GM21576 (cell line): ENCODE measurements around the gene SLC1A3.

ENCODE experiments used
- ATAC-seq: cut with Tn5 transposase; IDR thresholded peaks from one replicate; pipeline ENCODE4 v1.9.1; 2021; ENCODE audit warnings: mild to moderate bottlenecking, moderate library complexity; ENCODE audit not compliant: unreplicated experiment

Gene SLC1A3

DNA sequence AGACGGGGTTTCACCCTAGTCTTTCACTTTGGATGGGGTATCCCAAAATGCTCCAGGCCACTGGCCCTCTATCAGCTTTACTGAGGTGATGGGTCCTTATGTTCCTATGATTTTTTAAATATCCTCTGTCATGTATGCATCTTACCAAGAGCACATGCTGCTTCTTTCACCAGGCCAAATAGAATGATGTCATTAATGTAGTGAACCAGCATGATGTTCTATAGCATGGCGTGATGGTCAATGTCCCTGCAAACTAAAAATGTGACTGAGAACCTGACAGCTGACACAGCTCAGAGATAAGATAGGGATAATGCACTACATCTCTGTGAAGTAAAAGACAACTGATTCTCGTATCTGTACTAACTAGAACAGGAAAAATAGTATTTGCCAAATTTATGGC, 103.6 kb downstream of the SLC1A3 start:
- ATAC-seq: no peak

DNA sequence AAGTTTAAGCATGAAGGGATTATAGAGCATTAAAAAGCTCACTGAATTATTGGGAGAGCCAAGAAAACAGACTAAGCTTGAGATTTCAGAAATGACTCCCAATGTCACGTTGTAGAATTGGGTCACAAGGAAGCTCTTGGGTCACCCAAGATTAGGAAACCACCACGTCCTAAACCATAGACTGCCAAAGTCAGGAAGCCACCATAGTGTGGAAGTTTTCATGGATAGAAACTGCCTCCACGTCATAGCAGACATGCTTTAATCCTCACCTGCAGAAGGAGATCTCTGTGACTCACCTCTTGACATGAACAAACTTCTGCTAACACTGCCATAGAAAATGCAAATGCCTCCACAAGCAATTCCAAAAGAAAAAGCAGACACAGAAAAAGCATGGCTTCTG, 106.3 kb downstream of the SLC1A3 start:
- no peak for ATAC-seq

DNA sequence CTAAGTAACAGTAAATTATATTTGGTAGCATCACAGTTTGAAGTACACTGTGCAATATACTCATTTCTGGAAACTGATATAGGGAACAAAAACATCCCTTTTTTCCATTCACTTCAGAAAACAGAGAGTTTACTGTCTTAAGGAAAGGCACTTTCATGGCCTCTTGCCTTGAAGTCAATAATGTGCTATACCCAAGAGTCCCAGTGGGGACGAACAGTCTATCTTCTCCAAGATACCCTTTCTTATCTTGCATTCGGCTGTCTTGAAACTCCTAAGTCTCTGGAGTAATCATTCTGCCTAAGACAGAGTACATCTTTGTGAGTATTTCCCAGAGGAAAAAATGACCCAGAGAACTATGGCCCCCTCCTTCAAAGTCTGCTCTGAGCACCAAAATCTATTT, 107.1 kb downstream of the SLC1A3 start:
- ATAC-seq: no peak

DNA sequence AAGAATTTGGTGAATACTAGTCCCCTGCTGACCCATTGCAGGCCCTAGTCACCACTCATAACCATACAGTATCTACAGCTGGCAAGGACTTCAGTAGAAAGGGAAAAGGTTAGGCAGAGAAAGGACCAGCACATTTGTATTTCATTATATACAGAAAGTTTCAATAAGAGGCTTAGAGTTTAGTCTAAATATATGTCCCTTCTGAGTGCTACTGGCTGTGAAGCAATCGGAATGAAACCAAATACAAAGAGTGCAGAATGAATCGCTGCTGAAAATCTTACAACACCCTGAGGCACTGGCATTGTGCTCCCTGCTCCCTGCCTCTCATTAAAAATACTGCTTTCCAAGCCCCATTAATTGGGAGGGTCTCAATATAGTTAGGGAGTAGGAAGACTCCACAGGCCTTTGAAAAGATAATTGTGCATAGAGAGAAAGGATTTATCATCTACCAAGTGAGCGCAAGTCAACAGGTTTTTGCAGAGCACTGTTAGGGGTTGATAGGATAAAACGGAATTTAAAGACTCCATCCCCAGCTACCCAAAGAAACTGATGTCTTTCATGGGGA, 110.8 kb downstream of the SLC1A3 start:
- ATAC-seq: no peak

DNA sequence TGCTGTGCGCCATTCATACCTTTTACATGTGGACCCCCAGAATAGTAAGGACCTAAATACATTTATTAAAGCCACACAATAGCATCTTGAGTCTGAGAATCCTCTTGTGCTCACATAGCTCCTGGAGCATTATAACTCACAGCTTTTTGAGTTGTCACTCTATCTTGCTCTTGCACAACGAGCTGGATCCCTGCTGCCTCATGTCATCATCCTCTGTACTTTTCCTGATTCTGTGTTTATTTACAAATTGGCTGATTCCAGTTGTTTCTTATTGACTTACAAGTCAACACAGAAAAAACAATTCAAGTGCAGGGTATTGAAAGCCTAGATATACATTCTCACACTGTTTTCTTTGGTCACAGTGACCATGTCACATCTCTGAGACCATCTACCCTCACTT, 112.9 kb downstream of the SLC1A3 start:
- ATAC-seq: no peak

DNA sequence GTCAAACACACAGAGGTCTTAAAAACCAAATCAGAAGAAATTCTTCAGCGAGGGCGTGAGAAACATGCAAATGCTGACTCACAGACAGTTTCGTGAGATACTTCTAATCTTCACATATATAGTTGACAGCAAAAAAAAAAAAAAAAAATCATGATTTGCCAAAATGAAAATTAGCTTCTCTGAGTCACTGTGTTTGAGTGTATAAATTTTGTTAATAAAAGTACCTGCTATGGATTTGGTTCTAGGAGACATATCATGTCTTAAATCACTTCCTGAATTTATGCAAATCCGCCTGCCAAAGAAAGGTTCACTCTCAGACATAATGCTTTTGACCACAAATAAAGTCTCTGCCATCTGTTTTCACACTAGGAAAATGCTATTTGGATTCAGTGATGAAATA, 114.3 kb downstream of the SLC1A3 start:
- ATAC-seq: peak; percentile 20

DNA sequence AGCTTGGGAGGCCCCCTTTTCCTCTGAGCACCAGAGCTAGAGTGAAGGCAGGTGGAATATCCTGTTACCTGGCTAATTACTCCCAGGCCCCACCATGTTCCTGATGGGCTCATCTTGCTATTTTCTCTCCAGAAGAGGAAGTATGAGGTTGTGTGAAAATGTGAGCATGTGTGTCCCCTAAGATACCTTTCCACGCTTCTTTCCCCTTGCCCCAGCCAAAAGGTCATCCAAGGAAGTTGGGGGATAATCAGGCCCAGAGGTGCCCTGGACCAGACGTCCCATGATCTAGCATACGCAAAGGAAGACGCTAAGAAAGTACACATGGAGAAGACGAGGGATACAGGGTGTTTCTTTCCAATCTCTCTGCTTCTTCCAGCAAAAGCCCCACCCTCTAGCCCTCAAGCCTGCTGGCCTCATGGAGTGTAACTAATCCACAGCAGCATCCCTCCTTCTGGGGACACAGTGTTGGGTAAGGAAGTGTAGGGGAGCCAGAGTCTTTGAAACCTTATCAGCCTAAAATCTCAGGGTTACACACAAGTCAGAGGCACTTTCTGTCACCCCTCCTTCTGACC, 115.3 kb downstream of the SLC1A3 start:
- no peak for ATAC-seq

DNA sequence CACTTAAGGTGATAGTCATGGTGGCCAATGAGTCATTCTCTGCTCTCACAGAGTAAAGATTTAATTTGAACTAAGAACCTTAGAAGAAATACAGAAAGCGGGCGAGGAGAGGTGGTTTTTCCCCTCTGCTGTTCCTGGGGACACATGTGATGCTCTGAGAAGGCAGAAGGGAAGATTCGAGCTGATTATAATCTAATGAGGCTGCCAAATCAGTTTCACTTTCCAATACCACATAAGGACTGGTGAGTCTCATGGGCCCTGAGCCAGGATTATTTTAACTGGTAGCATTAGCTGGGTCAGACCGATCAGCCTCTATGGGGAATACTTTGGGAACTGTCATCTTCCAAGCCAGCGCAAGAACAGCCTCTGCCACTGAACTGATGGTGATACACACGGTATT, 116.5 kb downstream of the SLC1A3 start:
- ATAC-seq: no peak

DNA sequence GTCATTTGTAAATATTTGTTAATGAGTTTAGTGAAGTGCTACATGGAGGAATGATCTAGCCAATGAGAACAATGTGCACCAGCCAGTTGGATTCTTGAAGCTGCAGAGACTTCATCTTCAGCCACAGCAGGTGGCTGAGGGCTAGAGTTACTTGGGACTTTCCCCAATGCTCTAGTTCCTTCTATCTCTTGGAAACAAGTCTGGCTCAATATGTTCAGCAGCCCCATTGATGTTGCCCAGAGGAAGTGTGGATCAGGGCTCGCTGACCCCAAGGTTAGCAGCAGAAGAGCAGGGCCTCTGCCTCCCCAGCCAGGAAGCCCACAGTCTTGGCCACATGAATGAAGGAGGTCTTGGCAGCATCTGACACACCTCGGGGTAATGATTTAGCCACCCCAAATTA, 117.5 kb downstream of the SLC1A3 start:
- ATAC-seq: peak; percentile 41

DNA sequence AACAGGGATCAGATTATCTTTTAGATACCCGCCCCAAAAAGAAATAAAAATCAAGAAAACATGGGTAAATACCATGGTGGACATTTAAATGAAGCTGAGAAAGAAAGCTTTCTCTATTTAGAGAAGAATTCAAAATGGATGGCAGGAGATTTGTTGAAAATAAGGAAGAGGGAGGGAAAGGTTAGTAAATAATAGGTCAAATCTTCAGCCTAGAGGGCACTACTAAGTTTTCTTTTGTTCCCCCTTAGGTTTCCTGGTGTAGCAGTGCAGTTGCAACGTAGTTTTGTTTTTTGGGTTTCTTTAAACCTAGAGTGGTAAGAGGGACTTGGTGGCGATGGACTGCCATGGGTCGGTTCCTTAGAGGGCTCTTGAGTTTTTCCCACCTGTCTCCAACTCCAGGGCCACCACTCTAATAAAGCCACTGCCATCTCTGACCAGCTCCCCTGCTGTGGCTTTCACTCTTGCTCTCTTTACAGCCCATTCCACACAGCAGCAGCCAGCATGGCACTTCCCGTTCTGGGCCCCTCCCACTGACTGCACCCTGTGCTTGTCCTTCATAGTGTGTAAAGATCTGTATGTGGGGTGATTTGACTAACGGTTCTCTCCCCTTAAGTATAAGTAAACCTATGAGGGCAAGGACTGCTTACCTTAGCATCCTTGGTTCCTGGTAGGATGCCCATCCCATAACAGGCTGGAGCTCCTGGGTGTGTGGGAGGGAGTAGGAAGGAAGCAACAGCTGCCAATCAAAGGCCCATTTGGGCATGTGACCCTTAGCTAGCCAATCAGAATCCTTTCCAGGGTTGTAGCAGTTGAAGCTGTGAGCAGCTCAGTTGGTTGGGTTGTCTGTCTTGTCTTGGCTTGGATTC, 118.3 kb downstream of the SLC1A3 start:
- peak; percentile 78 for ATAC-seq

DNA sequence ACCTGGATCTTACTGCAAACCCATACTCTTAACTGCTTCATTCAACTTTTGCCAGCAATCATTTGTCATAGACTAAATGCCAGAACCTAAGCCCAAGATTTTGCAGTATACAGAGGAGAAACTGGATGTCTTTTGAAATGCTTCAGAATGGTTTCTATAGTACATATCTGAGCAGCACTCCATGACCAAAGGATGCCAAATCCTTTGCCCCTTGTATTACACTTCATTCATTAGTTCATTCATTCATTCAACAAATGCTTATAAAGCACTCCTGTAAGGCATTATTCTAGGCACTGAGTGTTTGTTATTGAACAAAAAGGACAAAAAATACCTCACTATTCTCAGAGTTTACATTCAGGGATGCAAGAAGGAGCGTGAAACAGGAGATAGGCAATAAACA, 119.9 kb downstream of the SLC1A3 start:
- no peak for ATAC-seq

DNA sequence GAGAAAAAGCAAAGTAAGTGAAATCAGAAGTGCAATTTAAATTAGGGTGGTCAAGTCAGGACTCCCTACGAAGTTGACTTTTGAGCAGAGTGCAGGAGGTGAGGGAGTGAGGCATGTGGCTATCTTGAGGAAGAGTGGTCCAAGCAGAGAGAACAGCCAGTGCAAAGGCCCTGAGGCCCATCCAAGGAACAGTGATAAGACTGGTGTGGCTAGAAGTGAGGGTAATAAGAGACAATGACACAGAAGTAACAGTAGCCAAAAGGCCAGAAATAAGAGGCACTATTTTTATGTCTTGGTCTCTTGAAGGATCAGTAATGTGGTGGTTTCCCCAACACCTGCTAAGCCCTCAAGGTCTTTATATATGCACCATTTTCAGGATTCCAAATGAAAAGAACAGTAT, 120.4 kb downstream of the SLC1A3 start:
- ATAC-seq: no peak

DNA sequence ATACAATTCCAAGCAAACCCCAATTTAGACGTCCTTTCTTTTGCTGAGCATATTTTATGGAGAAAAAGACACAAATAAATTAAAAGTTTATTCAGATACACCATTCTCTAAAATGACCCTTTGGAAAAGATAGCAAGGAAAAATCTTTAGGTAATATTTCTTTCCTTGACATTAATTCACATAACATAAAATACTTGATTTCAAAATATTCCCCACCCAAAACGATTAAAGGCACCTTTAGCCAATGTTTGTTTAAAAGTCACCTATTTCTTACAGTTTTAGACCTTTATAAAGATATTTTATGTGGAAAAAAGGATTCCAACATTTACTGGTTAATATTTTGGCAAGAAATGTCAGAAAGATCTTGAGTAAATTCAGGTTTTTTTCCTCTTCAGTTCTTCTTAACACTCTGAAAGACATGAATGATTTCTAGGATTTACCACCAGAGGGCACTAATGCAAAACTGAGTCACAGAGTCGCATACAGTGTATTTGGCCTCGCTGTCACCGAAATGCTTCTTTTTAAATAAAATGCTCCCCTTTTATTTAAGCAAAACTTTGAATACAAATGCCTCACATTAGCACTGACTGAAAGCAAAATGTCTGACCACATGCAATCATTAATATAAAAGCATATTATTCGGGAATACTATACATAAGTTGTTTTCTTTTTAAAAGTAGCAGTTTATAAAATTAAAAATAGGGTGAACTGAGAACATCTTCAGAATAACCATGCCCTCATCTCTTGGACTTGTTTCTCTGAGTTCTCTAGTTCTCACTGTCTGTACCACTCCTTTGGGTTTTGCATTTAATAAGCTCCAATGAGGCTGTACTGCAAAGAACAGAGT, 122.5 kb downstream of the SLC1A3 start:
- ATAC-seq: no peak

DNA sequence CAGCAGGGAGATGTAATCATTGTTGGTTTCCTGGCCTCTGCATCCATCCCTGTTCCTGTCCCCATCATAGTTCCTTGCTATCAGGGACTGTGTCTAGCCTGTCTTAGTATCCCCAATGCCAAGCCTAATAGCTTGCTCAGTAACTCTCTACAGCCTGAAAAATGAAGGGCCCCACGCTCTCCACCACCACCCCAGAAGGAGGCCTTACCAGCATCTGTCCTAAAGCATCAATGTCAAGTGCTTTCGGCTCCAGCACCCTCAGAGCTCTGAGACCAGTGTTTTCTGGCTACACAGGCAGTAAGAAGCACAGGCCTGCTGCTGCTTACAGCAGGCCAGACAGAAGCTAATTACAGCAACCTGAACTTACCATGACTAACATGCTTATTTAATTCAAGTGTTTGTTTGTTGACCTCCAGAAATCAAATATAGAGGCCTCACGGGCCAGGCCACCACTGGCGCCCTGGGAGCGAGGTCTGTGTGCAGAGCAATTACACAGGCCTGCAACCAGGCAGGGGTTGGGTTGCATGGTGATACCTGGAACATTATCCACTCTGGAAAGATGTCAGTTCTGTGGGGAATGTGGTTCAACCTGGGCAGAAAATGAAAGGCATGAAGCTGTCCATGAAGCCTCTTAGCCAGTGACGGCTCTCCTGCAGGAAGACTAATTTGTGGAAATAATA, 124.3 kb downstream of the SLC1A3 start:
- ATAC-seq: no peak

DNA sequence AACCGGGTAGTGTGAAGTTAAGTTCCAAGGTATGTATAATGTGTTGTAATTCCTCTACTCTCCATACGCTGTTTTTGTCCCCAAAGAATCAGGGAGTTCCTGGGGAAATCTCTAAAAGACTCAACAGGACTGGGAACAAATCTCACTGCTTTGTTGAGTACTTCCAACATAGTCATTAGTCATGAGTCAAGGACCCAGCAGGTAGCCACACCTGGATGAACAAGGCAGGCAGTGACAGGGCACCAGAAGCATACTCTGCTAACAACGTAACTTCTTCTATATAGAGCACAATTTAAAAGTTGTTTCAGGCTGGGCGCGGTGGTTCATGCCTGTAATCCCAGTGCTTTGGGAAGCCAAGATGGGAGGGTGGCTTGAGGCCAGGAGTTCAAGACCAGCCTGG, 126.8 kb downstream of the SLC1A3 start:
- ATAC-seq: no peak

DNA sequence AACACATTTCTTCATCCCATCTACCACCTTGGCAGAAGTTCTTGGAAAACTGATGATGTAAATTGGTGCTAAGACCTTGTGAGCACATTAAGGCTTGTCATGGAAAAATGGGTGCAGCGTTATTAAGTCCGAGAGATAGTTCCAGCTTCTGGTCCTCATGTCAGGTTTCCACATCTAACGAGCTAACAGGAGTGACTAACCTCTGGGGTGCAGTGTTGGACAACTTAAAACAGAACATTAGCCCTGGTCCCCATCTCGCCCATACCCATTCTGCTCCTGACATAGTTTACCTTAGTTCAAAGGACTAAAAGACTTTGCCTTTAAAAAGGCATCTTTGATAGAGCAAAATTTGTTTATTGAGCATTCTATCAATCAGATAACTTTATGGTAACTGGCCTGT, 128.0 kb downstream of the SLC1A3 start:
- ATAC-seq: no peak

DNA sequence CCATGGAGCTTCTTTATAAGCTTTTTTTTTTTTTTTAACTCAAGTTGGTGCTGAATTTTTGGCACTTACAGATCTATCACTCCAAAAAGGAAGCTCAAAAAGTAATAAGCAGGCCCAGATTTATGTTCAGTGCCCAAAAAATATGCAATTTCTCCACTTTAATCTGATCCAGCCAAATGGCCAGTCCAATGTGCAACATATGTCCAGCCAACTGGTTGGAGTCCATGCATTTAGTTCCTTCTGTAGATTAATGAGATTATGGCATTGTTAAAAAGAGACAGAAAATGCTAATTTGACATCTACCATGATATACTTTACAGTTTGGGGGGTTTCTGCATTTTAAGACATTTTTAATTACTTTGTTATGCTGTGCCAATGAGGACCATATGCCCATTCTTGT, 129.5 kb downstream of the SLC1A3 start:
- no peak for ATAC-seq
